Neutrophil (primary cell): Measurements from ENCODE around the gene EXOC2.

ENCODE experiments used
- H3K27ac ChIP-seq: fragments of 200-600 bp; sonication (generic); 2 replicates; pipeline ENCODE4 v1.5.1; 2016; ENCODE audit warnings: mild to moderate bottlenecking, moderate library complexity
- H3K27me3 ChIP-seq: fragments of 200-600 bp; sonication (generic); 2 replicates; pipeline ENCODE4 v1.6.0; 2016; ENCODE audit warnings: mild to moderate bottlenecking
- H3K36me3 ChIP-seq: fragments of 200-600 bp; sonication (generic); 2 replicates; pipeline ENCODE4 v1.5.1; 2017
- H3K4me1 ChIP-seq, 2 experiments: fragments of 200-600 bp in 1 of 2; sonication (generic) in 1 of 2; 1 replicate in 1 of 2; 2 replicates in 1 of 2; pipeline versions ENCODE4 v1.5.1 to v1.6.1; 2013 to 2016; ENCODE audit warnings: low read depth in 1 of 2, low read length in 1 of 2, mild to moderate bottlenecking in 1 of 2, moderate library complexity in 1 of 2; ENCODE audit not compliant: control insufficient read depth in 1 of 2, insufficient read depth in 1 of 2
- H3K4me3 ChIP-seq, 2 experiments: fragments of 200-600 bp in 1 of 2; sonication (generic) in 1 of 2; 1 replicate in 1 of 2; 2 replicates in 1 of 2; pipeline ENCODE4 v1.5.1; 2013 to 2016; ENCODE audit warnings: low read depth in 1 of 2, low read length in 1 of 2, mild to moderate bottlenecking in 1 of 2, moderate library complexity in 1 of 2
- H3K9me3 ChIP-seq: fragments of 200-600 bp; sonication (generic); 2 replicates; pipeline ENCODE4 v1.5.1; 2016
- TF ChIP-seq, protein P1 (sequence below): fragments of 200-600 bp; sonication (generic); IDR thresholded peaks from 2 replicates; pipeline ENCODE4 v1.5.1; 2016; ENCODE audit warnings: antibody characterized with exemption

Gene EXOC2

DNA sequence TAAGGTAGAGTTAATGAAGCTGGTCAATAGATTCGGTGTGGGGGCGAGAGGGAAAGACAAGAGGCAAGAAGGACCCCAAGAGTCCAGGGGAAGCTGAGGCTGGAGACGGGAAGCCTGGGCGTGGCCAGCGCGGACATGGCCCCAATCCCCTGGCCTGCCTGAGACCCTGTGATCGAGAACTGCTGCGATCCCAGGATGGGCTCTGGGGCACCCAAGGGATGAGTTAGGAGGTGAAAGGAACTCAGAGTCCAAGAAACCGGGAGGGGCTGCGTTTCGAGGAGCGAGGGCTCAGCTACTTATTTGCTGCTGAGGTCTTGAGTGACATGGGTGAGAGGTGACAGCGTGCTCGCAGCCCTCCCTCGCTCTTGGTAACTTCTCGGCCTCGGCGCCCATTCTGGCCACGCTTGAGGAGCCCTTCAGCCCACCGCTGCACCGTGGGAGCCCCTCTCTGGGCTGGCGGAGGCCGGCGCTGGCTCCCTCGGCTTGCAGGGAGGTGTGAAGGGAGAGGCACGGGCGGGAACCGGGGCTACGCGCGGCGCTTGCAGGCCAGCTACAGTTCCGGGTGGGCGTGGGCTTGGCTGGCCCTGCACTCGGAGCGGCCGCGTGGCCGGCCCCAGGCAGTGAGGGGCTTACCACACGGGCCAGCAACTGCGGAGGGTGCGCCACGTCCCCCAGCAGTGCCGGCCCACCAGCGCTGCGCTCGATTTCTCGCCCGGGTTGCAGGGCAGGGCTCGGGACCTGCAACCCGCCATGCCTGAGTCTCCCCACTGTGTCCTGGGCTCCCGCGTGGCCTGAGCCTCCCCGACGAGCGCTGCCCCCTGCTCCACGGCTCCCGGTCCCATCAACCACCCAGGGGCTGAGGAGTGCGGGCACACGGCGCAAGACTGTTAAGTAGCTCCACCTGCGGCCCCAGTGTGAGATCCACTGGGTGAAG, 243.2 kb downstream of the EXOC2 start:
- no peaks in the 10 kb centered on the region for H3K36me3 ChIP-seq
- H3K9me3 ChIP-seq: no peaks in the 10 kb centered on the region
- no peaks in the 10 kb centered on the region for H3K4me1 ChIP-seq
- peaks cover 11% of the 10 kb centered on the region for H3K27me3 ChIP-seq
- no peak overlapping the region for H3K4me3 ChIP-seq
- TF ChIP-seq, protein P1, sequence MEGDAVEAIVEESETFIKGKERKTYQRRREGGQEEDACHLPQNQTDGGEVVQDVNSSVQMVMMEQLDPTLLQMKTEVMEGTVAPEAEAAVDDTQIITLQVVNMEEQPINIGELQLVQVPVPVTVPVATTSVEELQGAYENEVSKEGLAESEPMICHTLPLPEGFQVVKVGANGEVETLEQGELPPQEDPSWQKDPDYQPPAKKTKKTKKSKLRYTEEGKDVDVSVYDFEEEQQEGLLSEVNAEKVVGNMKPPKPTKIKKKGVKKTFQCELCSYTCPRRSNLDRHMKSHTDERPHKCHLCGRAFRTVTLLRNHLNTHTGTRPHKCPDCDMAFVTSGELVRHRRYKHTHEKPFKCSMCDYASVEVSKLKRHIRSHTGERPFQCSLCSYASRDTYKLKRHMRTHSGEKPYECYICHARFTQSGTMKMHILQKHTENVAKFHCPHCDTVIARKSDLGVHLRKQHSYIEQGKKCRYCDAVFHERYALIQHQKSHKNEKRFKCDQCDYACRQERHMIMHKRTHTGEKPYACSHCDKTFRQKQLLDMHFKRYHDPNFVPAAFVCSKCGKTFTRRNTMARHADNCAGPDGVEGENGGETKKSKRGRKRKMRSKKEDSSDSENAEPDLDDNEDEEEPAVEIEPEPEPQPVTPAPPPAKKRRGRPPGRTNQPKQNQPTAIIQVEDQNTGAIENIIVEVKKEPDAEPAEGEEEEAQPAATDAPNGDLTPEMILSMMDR: no peak
- no peak overlapping the region for H3K27ac ChIP-seq

DNA sequence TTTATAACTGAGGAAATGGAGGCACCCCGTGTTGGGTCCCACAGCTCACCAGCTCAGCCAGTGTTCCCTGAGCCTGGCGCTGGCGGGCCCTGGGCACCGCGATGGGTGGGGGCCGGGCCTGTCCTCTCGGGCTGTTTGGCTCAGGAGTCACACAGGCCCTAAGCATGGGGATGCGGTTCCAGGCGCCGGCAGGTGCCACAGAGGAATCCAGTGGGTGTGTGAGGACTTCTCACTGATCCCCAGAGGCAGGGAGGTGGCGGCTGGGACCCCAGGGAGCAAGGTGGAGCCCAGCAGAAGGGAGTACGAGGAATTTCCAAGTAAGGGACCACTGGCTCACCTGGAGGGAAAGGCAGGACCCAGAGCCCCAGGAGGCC, 243.9 kb downstream of the EXOC2 start:
- no peaks in the 10 kb centered on the region for H3K4me1 ChIP-seq
- H3K4me3 ChIP-seq: no peak overlapping the region
- TF ChIP-seq, protein P1: no peak
- H3K36me3 ChIP-seq: no peaks in the 10 kb centered on the region
- H3K27ac ChIP-seq: no peak overlapping the region
- H3K9me3 ChIP-seq: no peaks in the 10 kb centered on the region
- peaks cover 14% of the 10 kb centered on the region for H3K27me3 ChIP-seq

DNA sequence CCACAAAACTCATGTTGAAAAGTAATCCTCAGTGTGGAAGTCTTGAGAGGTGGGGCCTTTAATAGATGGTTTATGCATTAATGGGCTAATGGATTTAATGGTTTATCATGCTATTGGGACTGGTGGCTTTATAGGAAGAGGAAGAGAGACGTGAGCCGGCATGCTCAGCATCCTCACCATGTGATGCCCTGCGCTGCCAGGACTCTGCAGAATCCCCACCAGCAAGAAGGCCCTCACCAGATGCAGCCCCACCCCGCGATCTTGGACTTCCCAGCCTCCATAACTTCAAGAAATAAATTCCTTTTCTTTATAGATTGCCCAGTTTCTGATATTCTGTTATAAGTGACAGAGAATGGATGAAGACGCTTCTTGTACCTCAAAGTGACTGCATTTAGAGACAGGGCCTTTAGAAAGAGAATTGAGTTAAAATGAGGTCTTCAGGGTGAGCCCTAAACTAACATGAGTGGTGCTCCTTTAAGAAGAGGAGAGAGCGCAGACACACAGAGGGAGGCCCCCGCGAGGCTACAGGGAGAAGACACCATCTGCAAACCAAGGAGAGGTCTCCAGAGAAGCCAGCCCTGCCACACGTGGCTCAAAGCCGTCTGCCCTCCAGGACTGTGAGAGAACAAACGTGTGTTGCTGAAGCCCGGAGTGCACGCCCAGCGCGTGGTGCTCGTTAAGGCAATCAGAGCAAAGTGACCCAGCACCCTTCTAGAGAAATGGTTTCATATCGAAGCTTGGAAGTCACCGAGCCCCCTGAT, 244.5 kb downstream of the EXOC2 start:
- Histone ChIP-seq H3K9me3 (no peaks in the 10 kb centered on the region), H3K4me3 (no peak overlapping the region), H3K27me3 (peaks cover 14% of the 10 kb centered on the region), H3K27ac (no peak overlapping the region), H3K4me1 (no peaks in the 10 kb centered on the region), H3K36me3 (no peaks in the 10 kb centered on the region)
- TF ChIP-seq, protein P1: no peak

DNA sequence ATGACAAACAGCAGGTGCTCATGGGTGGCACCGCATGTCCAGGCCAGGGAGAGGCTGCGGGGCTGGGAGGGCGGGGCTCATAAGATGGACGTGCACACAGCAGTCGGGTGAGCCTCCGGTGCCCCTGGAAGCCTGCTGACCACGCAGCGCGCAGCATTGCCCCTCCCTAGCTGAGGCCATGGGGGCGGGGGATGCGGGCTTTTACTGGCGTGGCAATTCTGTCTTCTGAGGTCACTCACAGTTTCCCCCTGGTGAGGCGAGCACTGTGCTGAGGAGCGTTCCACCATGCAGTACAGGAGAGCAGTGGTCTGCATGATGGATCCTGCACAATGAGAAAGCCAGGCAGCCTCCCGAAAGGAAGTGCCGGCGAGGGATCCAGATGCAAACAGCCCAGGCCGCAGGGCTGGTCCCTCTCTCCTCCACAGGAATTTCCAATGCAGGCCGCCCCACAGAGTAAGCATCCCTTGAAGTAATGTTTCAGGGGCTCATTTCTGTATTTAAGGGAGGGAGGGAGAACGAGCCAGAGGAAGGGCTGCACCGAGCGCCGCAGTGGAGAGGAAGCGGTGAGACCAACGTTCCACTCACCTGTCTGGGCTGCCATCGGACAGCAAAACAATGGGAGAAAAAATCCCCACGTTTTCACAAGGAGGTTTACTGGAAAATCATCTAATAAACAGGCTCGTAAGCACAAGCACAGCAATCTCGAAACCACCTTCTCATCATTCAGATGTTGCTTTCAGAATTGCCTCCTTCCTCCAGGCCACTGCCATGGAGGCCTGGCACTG, 245.4 kb downstream of the EXOC2 start:
- Histone ChIP-seq H3K9me3 (no peaks in the 10 kb centered on the region), H3K4me1 (no peaks in the 10 kb centered on the region), H3K27me3 (peaks cover 14% of the 10 kb centered on the region), H3K4me3 (no peak overlapping the region), H3K36me3 (no peaks in the 10 kb centered on the region), H3K27ac (no peak overlapping the region)
- TF ChIP-seq, protein P1: no peak
